Effector memory CD8-positive, alpha-beta T cell (primary cell): ENCODE results near the gene SAT1.

ENCODE experiments used
- ATAC-seq: fragments of 150-1000 bp; cut with Tn5 transposase; replicated peaks from 2 replicates; pipeline ENCODE4 v1.10.0; 2021; ENCODE audit warnings: mild to moderate bottlenecking, moderate library complexity
- DNase-seq, 3 experiments: peaks; one replicate each; pipeline ENCODE4 v3.0.0; 2021
- H3K27ac Mint-ChIP-seq, 2 donors: one replicate each; pipeline ENCODE4 v1.8.0; 2022; ENCODE audit warnings: mild to moderate bottlenecking in 2 of 2, mixed read lengths in 2 of 2, moderate library complexity in 2 of 2
- H3K27me3 Mint-ChIP-seq, 2 donors: one replicate each; pipeline ENCODE4 v1.8.0; 2022; ENCODE audit warnings: mixed read lengths in 2 of 2
- H3K36me3 Mint-ChIP-seq: one replicate; pipeline ENCODE4 v1.8.0; 2022; ENCODE audit warnings: mild to moderate bottlenecking, moderate library complexity, mixed read lengths; ENCODE audit not compliant: insufficient read depth
- H3K4me1 Mint-ChIP-seq, 2 donors: one replicate each; pipeline ENCODE4 v1.8.0; 2022; ENCODE audit warnings: low read depth in 2 of 2, mixed read lengths in 2 of 2
- H3K4me3 Mint-ChIP-seq, 2 donors: one replicate each; pipeline ENCODE4 v1.8.0; 2022; ENCODE audit warnings: mild to moderate bottlenecking in 2 of 2, mixed read lengths in 2 of 2, moderate library complexity in 2 of 2
- H3K9me3 Mint-ChIP-seq, 2 donors: one replicate each; pipeline ENCODE4 v1.8.0; 2022; ENCODE audit warnings: mixed read lengths in 2 of 2

Gene SAT1

GRCh38 chrX:23804578-23804977 lies 21.6 kb downstream of the SAT1 start:
- Mint-ChIP-seq H3K4me3 (no peak overlapping the region), H3K27me3 (no peaks in the 10 kb centered on the region), H3K4me1 (no peaks in the 10 kb centered on the region), H3K36me3 (no peaks in the 10 kb centered on the region), H3K9me3 (no peaks in the 10 kb centered on the region), H3K27ac (no peak overlapping the region)
- no peak for ATAC-seq
- no peak for DNase-seq

GRCh38 chrX:23805389-23805788 lies 22.4 kb downstream of the SAT1 start:
- ATAC-seq = no peak
- H3K4me1 Mint-ChIP-seq = no peaks in the 10 kb centered on the region
- no peaks in the 10 kb centered on the region for H3K9me3 Mint-ChIP-seq
- no peaks in the 10 kb centered on the region for H3K36me3 Mint-ChIP-seq
- H3K4me3 Mint-ChIP-seq = no peak overlapping the region
- H3K27me3 Mint-ChIP-seq = no peaks in the 10 kb centered on the region
- no peak overlapping the region for H3K27ac Mint-ChIP-seq
- DNase-seq = no peak

DNA sequence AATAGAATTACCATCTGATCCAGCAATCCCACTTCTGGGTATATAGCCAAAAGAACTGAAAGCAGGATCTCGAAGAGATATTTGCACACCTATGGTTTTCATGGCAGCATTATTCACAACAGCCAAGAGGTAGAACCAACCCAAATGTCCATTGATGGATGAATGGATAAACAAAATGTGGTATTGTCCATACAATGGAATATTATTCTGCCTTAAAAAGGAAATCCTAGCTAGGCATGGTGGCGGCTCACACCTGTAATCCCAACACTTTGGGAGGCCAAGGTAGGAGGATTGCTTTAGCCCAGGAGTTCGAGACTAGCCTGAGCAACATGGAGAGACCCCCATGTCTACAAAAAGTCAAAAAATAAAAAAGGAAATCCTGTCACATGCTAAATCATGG lies 27.3 kb downstream of the SAT1 start:
- no peaks in the 10 kb centered on the region for H3K36me3 Mint-ChIP-seq
- H3K27me3 Mint-ChIP-seq = peaks cover 0 to 6% of the 10 kb centered on the region in 2 donors
- DNase-seq (no peak), ATAC-seq (no peak)
- no peak overlapping the region for H3K4me3 Mint-ChIP-seq
- no peaks in the 10 kb centered on the region for H3K4me1 Mint-ChIP-seq
- no peaks in the 10 kb centered on the region for H3K9me3 Mint-ChIP-seq
- no peak overlapping the region for H3K27ac Mint-ChIP-seq

DNA sequence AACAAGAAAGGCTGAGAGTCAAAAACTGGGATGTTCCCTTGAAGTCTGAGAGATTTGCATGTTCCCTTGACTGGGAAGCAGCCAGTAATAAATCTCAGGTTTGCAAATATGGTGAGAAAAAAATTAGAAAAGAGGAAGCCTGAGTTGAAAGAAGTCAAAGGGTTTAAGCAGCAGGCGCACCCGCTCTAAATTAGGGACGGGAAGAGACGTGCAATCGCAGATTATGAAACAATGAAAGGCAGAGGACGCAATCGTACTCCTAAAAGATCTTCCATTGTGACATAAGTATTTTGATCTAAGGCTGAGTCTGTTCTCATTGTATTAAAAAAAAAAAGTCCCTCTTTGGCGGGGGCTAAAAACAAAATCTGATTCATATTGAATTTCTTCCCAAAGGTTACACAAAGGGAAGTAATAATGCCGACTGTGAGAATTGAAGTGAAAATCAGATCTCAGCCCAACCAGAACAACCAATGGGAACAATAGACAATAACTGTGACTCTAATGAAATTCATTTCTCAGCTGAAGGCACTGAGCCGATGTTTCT lies 28.2 kb downstream of the SAT1 start:
- Mint-ChIP-seq H3K4me3 (no peak overlapping the region), H3K9me3 (no peaks in the 10 kb centered on the region), H3K4me1 (no peaks in the 10 kb centered on the region), H3K36me3 (no peaks in the 10 kb centered on the region), H3K27me3 (peaks cover 0 to 6% of the 10 kb centered on the region in 2 donors), H3K27ac (no peak overlapping the region)
- no peak for DNase-seq
- no peak for ATAC-seq

DNA sequence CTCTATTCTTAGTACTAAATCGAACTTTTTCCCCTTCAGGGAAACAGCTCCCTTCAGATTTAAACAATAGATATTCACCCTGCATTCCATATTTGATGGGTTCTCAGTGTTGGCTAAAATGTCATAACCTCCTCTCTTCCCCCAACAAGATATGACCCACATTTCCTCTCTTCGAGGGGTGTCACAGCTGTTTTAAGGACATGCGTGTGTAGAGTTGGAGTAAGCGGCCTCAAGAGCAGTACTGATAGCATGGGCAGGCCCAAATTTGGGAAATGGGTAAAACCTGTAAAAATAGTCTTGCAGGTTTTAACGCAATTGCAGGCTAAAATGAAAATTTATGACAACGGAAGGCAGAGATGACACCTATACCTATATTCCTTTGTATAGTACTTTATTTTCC lies 28.7 kb downstream of the SAT1 start:
- H3K27ac Mint-ChIP-seq = no peak overlapping the region

DNA sequence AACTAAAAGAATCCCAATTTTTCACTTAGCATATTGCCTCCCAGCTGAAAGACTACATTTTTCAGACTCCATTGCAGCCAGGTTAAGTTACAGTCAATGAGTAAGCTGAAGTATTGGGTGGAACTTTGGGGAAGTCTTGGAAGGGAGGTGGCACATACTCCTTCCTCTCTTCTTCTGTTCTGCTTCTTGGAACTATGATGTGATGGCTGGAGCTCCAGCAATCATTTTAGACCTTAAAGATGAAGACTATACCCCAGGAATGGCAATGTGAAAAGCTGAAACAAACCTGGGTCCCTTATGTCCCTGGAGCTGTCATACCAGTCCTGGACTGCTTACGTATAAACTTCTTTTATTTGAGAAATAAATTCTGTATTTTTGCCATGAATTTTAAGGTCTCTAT lies 30.8 kb downstream of the SAT1 start:
- no peaks in the 10 kb centered on the region for H3K36me3 Mint-ChIP-seq
- ATAC-seq (no peak), DNase-seq (no peak)
- H3K4me3 Mint-ChIP-seq = no peak overlapping the region
- H3K4me1 Mint-ChIP-seq = no peaks in the 10 kb centered on the region
- H3K27ac Mint-ChIP-seq = no peak overlapping the region
- no peaks in the 10 kb centered on the region for H3K9me3 Mint-ChIP-seq
- H3K27me3 Mint-ChIP-seq = peaks cover 0 to 6% of the 10 kb centered on the region in 2 donors

More for the DNA sequence above, 28.7 kb downstream of the SAT1 start:
- Mint-ChIP-seq H3K36me3 (no peaks in the 10 kb centered on the region), H3K4me3 (no peak overlapping the region), H3K9me3 (no peaks in the 10 kb centered on the region), H3K4me1 (no peaks in the 10 kb centered on the region), H3K27me3 (peaks cover 0 to 6% of the 10 kb centered on the region in 2 donors)
- ATAC-seq (no peak), DNase-seq (no peak)

DNA sequence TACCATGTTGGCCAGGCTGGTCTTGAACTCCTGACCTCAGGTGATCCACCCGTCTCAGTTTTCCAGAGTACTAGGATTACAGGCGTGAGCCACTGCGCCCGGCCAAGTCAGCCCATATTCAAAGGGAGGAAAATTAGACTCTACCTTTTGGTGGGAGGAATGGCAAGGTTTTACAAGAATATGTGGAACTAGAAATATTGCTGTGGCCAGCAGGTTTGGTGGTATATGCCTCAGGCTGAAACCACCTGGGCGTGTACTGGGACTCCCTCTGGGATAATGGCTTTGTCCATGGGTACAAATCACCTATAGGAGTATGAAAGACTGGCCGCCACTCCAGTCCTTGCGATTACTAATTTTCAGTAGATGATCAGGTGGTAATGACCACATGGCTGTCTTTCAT lies 32.4 kb downstream of the SAT1 start:
- H3K4me1 Mint-ChIP-seq = no peaks in the 10 kb centered on the region
- H3K4me3 Mint-ChIP-seq = no peak overlapping the region
- H3K27ac Mint-ChIP-seq = no peak overlapping the region
- peaks cover 0 to 6% of the 10 kb centered on the region in 2 donors for H3K27me3 Mint-ChIP-seq
- ATAC-seq (no peak), DNase-seq (no peak)
- H3K9me3 Mint-ChIP-seq = no peaks in the 10 kb centered on the region
- H3K36me3 Mint-ChIP-seq = no peaks in the 10 kb centered on the region

- no peaks in the 10 kb centered on the region for H3K36me3 Mint-ChIP-seq
- ATAC-seq = no peak
- no peaks in the 10 kb centered on the region for H3K9me3 Mint-ChIP-seq
- H3K4me1 Mint-ChIP-seq = no peaks in the 10 kb centered on the region
- DNase-seq = no peak
- H3K4me3 Mint-ChIP-seq = no peak overlapping the region
- H3K27me3 Mint-ChIP-seq = no peaks in the 10 kb centered on the region
- no peak overlapping the region for H3K27ac Mint-ChIP-seq
Measured at GRCh38 chrX:23816179-23816578, 33.2 kb downstream of the SAT1 start.

DNA sequence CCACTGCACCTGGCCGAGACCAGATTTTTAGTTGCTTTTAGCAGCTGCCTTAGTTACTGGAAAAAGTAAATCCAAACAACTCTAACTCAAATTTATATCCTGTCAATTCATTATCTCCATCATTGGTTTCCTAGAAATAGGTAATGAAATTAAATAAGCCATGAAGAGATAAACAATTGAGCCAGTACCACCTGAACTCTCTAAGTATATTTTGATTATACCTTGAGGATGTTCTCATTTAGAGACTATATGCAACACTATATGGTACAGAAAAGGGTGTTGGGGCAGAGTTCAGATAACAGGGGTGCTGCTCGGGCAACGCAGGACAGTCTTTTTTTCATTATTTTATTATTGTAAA lies 35.0 kb downstream of the SAT1 start:
- Mint-ChIP-seq H3K4me1 (no peaks in the 10 kb centered on the region), H3K27me3 (no peaks in the 10 kb centered on the region), H3K9me3 (no peaks in the 10 kb centered on the region), H3K4me3 (no peak overlapping the region), H3K36me3 (no peaks in the 10 kb centered on the region), H3K27ac (no peak overlapping the region)
- ATAC-seq = no peak
- DNase-seq = no peak

DNA sequence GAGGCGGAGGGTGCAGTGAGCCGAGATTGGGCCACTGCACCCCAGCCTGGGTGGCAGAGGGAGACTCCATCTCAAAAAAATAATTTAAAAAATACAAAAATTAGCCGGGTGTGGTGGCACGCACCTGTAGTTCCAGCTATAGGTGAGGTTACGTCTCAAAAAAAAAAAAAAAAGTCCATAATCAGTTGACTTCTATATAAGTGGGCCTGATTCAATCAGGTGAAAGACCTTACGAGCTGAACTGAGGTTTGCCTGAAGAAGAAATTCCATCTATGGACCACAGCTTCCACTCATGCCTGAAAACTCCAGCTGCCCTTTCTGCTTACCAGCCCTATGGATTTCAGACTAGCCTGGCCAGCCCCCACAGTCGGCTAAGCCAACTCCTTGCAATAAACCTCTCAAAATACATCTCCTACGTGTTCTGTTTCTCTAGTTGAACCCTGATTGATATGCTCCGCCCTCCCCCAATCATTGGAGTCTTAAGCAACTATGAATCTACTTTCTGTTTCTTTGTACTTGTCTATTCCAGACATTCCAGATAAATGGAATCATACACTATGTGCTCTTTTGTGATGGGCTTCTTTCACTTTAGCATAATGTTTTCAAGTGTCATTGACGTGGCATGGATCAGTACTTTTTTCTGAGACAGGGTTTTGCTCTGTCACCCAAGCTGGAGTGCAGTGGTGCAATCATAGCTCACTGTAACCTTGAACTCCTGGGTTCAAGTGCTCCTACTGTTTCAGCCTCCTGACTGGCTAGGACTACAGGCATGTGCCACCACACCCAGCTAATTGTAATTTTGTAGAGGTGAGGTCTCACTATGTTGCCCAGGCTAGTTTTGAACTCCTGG lies 36.6 kb downstream of the SAT1 start:
- no peaks in the 10 kb centered on the region for H3K9me3 Mint-ChIP-seq
- H3K27me3 Mint-ChIP-seq = no peaks in the 10 kb centered on the region
- DNase-seq (no peak), ATAC-seq (no peak)
- no peaks in the 10 kb centered on the region for H3K36me3 Mint-ChIP-seq
- no peaks in the 10 kb centered on the region for H3K4me1 Mint-ChIP-seq
- H3K27ac Mint-ChIP-seq = no peak overlapping the region
- no peak overlapping the region for H3K4me3 Mint-ChIP-seq

GRCh38 chrX:23820235-23820782 lies 37.3 kb downstream of the SAT1 start:
- ATAC-seq (no peak), DNase-seq (no peak)
- no peak overlapping the region for H3K4me3 Mint-ChIP-seq
- no peaks in the 10 kb centered on the region for H3K9me3 Mint-ChIP-seq
- no peak overlapping the region for H3K27ac Mint-ChIP-seq
- no peaks in the 10 kb centered on the region for H3K27me3 Mint-ChIP-seq
- no peaks in the 10 kb centered on the region for H3K36me3 Mint-ChIP-seq
- H3K4me1 Mint-ChIP-seq = no peaks in the 10 kb centered on the region

- H3K36me3 Mint-ChIP-seq = no peaks in the 10 kb centered on the region
- H3K4me1 Mint-ChIP-seq = no peaks in the 10 kb centered on the region
- H3K4me3 Mint-ChIP-seq = no peak overlapping the region
- H3K9me3 Mint-ChIP-seq = no peaks in the 10 kb centered on the region
- DNase-seq = no peak
- no peak for ATAC-seq
- no peak overlapping the region for H3K27ac Mint-ChIP-seq
- no peaks in the 10 kb centered on the region for H3K27me3 Mint-ChIP-seq
Measured at GRCh38 chrX:23821847-23822246, 38.9 kb downstream of the SAT1 start.

GRCh38 chrX:23822397-23822796 lies 39.4 kb downstream of the SAT1 start:
- ATAC-seq (no peak), DNase-seq (no peak)
- Mint-ChIP-seq H3K36me3 (no peaks in the 10 kb centered on the region), H3K27ac (no peak overlapping the region), H3K4me1 (no peaks in the 10 kb centered on the region), H3K4me3 (no peak overlapping the region), H3K27me3 (no peaks in the 10 kb centered on the region), H3K9me3 (no peaks in the 10 kb centered on the region)

DNA sequence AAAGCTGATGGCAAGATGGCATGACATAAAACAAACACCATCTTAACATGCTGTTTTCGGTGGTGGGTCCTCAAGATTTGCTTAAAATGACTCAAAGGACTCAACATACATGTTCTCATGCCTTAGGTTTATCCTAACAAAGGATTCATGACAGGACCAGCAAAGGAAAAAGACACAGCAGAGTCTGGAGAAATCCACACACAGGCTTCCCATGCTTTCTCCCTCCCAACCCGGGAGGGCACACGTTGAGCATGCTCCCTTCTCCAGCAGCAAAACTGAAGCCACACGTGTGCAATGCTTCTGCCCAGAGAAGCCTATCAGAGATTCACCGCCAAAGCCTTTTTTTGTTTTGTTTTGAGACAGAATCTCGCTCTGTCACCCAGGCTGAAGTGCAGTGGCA lies 39.9 kb downstream of the SAT1 start:
- no peaks in the 10 kb centered on the region for H3K9me3 Mint-ChIP-seq
- no peak overlapping the region for H3K4me3 Mint-ChIP-seq
- ATAC-seq (no peak), DNase-seq (no peak)
- H3K27me3 Mint-ChIP-seq = no peaks in the 10 kb centered on the region
- H3K4me1 Mint-ChIP-seq = no peaks in the 10 kb centered on the region
- no peak overlapping the region for H3K27ac Mint-ChIP-seq
- H3K36me3 Mint-ChIP-seq = no peaks in the 10 kb centered on the region
